Tibial nerve (tissue), 4 donors: Measurements from ENCODE around the gene GALNT18. TPM values are rescaled to one million over a fixed set of nuclear protein-coding genes. Genes with fewer than 3 reads are reported as not detected.

Experiments
- DNase-seq, 2 donors: peaks; one replicate each; pipeline ENCODE4 v3.0.0-alpha.2; 2019; ENCODE audit warnings: low spot score in 2 of 2
- H3K27ac ChIP-seq, 4 donors: fragments of 200-600 bp; sonication (generic) in 3 of 4; one replicate each; pipeline ENCODE4 v1.5.1; 2017 to 2019; ENCODE audit warnings: mild to moderate bottlenecking in 1 of 4
- H3K27me3 ChIP-seq, 2 donors: fragments of 200-600 bp; sonication (generic) in 1 of 2; one replicate each; pipeline versions ENCODE4 v1.5.1 to v1.6.0; 2017 to 2019
- H3K36me3 ChIP-seq, 3 donors: fragments of 200-600 bp; sonication (generic); one replicate each; pipeline ENCODE4 v1.5.1; 2018 to 2019
- H3K4me1 ChIP-seq, 4 donors: fragments of 200-600 bp; sonication (generic) in 3 of 4; one replicate each; pipeline ENCODE4 v1.5.1; 2017 to 2019
- H3K4me3 ChIP-seq, 4 donors: fragments of 200-600 bp; sonication (generic) in 3 of 4; one replicate each; pipeline ENCODE4 v1.5.1; 2017 to 2019; ENCODE audit warnings: mild to moderate bottlenecking in 1 of 4, moderate library complexity in 1 of 4
- H3K9me3 ChIP-seq, 4 donors: fragments of 200-600 bp; sonication (generic) in 3 of 4; one replicate each; pipeline ENCODE4 v1.5.1; 2017 to 2019
- EP300 ChIP-seq, 2 donors: sonication (generic); formaldehyde crosslinking; IDR thresholded peaks; one replicate each; pipeline ENCODE4 v1.6.1; 2017; ENCODE audit warnings: antibody characterized with exemption in 2 of 2, mild to moderate bottlenecking in 1 of 2
- POLR2A ChIP-seq, 2 donors: fragments of 450-650 bp; IDR thresholded peaks; one replicate each; pipeline ENCODE4 v1.6.1; 2017; ENCODE audit warnings: antibody characterized with exemption in 2 of 2, mild to moderate bottlenecking in 2 of 2, moderate library complexity in 2 of 2
- WGBS, 2 donors: methylation state at CpG; one replicate each; pipeline ENCODE4 v1.1.5; 2018; 5-methylcytosine and 5-hydroxymethylcytosine counted together
- total RNA-seq, 4 donors: library from RNA; depleted of rRNA; stranded (reverse); fragments of >200 nt; gene quantifications; one replicate each; pipeline ENCODE4 v1.1.0, GENCODE V29; 2016
- TF ChIP-seq, protein P1 (sequence below), 5 experiments: fragments of 200-600 bp in 3 of 5; fragments of 450-650 bp in 2 of 5; sonication (generic) in 3 of 5; IDR thresholded peaks; one replicate each; pipeline ENCODE4 v1.5.1; 2016 to 2019; ENCODE audit warnings: antibody characterized with exemption in 5 of 5, mild to moderate bottlenecking in 3 of 5, moderate library complexity in 2 of 5

GALNT18 gene
- total RNA-seq, 4 donors from 2014 or later, result 11.3 to 32.4 (median 23.9) TPM

DNA sequence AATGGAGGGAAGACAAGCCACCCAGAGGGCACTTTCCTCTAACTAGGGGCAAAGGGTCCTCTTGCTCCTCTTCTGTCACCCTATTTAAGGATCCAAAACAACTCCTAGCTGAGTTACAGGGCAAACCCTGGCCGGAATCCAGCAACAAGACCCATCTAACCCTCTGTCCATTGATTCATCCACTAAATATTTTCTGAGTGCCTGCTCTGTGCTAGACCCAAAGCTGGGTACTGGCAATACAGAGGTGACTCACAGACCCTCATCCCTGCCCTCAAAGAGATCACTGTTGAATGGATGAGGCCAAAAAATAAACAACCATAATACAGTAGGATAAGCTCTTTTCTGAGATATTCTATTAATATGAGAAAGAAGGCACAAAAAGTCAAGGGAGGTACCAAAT, 4.3 kb upstream of the GALNT18 start:
- Histone ChIP-seq H3K27me3 (no peaks in the 10 kb centered on the region), H3K9me3 (no peaks in the 10 kb centered on the region), H3K4me3 (no peak overlapping the region), H3K36me3 (no peaks in the 10 kb centered on the region), H3K4me1 (peaks cover 0 to 21% (median 1%) of the 10 kb centered on the region in 4 donors), H3K27ac (peak overlapping the region in 1 of 4 donors; percentile 10)
- 50 to 59% methylated on average over 1 of the region's 1 CpG for WGBS, 2 donors
- DNase-seq, result no peak
- TF ChIP-seq EP300 (IDR thresholded peaks at IDR 0.05) (no peak), POLR2A (IDR thresholded peaks at IDR 0.05) (no peak)
- TF ChIP-seq, protein P1, sequence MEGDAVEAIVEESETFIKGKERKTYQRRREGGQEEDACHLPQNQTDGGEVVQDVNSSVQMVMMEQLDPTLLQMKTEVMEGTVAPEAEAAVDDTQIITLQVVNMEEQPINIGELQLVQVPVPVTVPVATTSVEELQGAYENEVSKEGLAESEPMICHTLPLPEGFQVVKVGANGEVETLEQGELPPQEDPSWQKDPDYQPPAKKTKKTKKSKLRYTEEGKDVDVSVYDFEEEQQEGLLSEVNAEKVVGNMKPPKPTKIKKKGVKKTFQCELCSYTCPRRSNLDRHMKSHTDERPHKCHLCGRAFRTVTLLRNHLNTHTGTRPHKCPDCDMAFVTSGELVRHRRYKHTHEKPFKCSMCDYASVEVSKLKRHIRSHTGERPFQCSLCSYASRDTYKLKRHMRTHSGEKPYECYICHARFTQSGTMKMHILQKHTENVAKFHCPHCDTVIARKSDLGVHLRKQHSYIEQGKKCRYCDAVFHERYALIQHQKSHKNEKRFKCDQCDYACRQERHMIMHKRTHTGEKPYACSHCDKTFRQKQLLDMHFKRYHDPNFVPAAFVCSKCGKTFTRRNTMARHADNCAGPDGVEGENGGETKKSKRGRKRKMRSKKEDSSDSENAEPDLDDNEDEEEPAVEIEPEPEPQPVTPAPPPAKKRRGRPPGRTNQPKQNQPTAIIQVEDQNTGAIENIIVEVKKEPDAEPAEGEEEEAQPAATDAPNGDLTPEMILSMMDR (IDR thresholded peaks at IDR 0.05), result no peak

DNA sequence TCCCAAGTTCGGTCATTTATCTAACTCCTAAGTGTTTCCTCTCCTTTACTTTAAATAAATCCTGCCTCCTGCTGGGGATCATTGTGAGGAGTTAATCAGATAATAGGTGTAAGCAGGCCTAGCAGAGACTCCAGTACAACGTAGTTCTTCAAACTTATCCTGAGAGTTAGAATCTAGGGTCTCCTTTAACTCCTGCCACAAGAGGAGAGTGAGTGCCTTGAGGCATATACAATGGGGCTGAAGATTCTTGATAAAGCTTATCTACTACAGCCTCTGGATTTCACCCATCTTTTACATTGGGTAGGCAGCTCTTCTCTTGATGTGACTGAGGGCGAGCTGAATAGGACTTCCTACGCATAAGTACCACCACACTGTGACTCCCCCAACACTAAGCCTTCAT, 3.1 kb upstream of the GALNT18 start:
- TF ChIP-seq POLR2A (IDR thresholded peaks at IDR 0.05), result no peak
- TF ChIP-seq EP300 (IDR thresholded peaks at IDR 0.05), result no peak
- TF ChIP-seq, protein P1 (IDR thresholded peaks at IDR 0.05), result no peak
- Histone ChIP-seq H3K9me3 (no peaks in the 10 kb centered on the region), H3K4me3 (no peak overlapping the region), H3K27ac (no peak overlapping the region), H3K27me3 (peaks cover 0 to 3% of the 10 kb centered on the region in 2 donors), H3K4me1 (peaks cover 0 to 33% (median 10%) of the 10 kb centered on the region in 4 donors), H3K36me3 (no peaks in the 10 kb centered on the region)
- WGBS, 2 donors, result 90 to 96% methylated on average over 4 of the region's 4 CpGs
- no peak for DNase-seq

DNA sequence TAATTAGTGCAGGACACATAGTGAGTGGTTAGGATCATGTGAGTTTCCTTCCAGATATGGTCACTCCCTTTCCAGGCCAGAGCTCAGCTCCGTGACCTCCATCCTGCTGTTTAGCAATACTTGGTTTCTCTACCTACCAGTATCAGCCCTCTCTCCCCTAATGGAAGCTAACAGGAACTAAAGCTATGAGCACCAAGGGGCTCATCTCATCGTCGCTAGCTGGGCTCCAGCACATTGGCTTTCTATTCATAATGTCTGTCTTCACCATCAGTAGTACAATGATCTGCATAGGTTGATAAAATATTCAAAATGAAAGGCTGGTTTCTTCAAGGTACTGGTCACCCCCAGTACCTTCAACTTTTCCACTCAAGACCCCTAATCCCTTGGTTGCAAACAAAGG, 2.4 kb upstream of the GALNT18 start:
- Histone ChIP-seq H3K4me1 (peaks cover 0 to 40% (median 11%) of the 10 kb centered on the region in 4 donors), H3K27me3 (peaks cover 0 to 3% of the 10 kb centered on the region in 2 donors), H3K36me3 (no peaks in the 10 kb centered on the region), H3K4me3 (no peak overlapping the region), H3K9me3 (no peaks in the 10 kb centered on the region), H3K27ac (peak overlapping the region in 1 of 4 donors; percentile 71)
- TF ChIP-seq EP300 (IDR thresholded peaks at IDR 0.05) (no peak), POLR2A (IDR thresholded peaks at IDR 0.05) (no peak)
- TF ChIP-seq, protein P1 (IDR thresholded peaks at IDR 0.05), result no peak
- WGBS, 2 donors, result 92 to 94% methylated on average over 3 of the region's 3 CpGs
- no peak for DNase-seq

DNA sequence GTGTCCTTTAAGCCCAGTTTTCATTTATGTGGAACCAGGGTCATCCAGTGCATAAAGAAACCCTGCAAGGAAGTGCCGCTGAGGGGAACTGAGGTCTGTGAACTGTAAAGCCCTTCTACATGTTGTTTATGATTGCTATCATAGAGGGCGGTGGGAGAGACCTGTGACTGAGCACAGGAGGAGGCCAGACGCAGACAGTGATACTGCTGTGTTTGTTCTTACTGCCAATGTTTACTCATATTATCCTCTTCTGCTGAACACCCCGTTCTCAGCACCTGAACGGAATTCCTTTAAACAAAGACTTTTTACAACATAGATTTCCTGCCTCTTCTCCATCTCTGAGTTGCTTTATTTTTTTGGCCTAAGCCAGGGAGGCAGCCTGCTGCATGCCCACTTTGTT, 967 bp upstream of the GALNT18 start:
- H3K36me3 ChIP-seq, result no peaks in the 10 kb centered on the region
- H3K9me3 ChIP-seq, result no peaks in the 10 kb centered on the region
- 60 to 67% methylated on average over 5 of the region's 5 CpGs for WGBS, 2 donors
- peaks cover 0 to 3% of the 10 kb centered on the region in 2 donors for H3K27me3 ChIP-seq
- TF ChIP-seq, protein P1 (IDR thresholded peaks at IDR 0.05), result no peak
- peak; percentile 53 to 74 for TF ChIP-seq EP300 (IDR thresholded peaks at IDR 0.05)
- H3K27ac ChIP-seq, result peak overlapping the region in 2 of 4 donors; percentile 56 to 80
- H3K4me3 ChIP-seq, result no peak overlapping the region
- H3K4me1 ChIP-seq, result peaks cover 0 to 54% (median 11%) of the 10 kb centered on the region in 4 donors
- no peak for DNase-seq

DNA sequence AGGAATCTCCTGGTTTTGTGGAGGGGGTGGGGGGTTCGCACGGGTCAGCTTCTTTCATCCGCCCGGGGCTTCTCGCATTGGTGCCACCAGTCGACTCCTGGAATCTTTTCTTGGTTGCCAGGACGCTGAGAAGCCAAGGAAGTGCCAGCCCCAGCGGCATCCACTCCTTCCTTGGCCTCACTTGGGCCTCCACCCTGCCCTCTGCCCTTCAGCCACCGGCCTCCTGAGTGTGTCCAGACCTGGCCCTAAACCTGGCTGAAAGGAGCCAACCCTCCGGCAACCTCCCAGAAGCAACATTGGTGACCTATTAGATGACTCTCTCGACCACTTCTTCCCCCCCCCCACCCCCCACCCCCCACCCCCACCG, 518 bp upstream of the GALNT18 start:
- no peaks in the 10 kb centered on the region for H3K36me3 ChIP-seq
- no peaks in the 10 kb centered on the region for H3K9me3 ChIP-seq
- H3K27ac ChIP-seq, result peak overlapping the region in 3 of 4 donors; percentile 4 to 84 (median 80)
- no peak for DNase-seq
- TF ChIP-seq, protein P1 (IDR thresholded peaks at IDR 0.05), result no peak
- TF ChIP-seq POLR2A (IDR thresholded peaks at IDR 0.05) (no peak), EP300 (IDR thresholded peaks at IDR 0.05) (no peak)
- 18 to 21% methylated on average over 7 to 12 of the region's 12 CpGs for WGBS, 2 donors
- peaks cover 0 to 59% (median 11%) of the 10 kb centered on the region in 4 donors for H3K4me1 ChIP-seq
- H3K4me3 ChIP-seq, result peak overlapping the region; percentile 19 to 70 (median 55)
- H3K27me3 ChIP-seq, result peaks cover 0 to 3% of the 10 kb centered on the region in 2 donors
